H4 (cell line): Measurements from ENCODE around the gene STIL. TPM values are rescaled to one million over a fixed set of nuclear protein-coding genes. Genes with fewer than 3 reads are reported as not detected.
"Not testable (repeated sequence)": the region's sequence is repeated elsewhere in the genome, so short reads cannot be mapped to it uniquely, and the experiment has no call there.

Experiments used
- DNase-seq: peaks from one replicate; pipeline ENCODE4 v3.0.0-alpha.2; 2015; ENCODE audit warnings: low spot score
- total RNA-seq: library from RNA; depleted of rRNA; stranded (reverse); fragments of >200 nt; shearing (Covaris generic); gene quantifications from 2 replicates; pipeline ENCODE4 v1.2.3, GENCODE V29; 2014; rRNA removed

The STIL gene
- total RNA-seq, 1 experiment from 2014 or later, result 34.3 TPM

DNA sequence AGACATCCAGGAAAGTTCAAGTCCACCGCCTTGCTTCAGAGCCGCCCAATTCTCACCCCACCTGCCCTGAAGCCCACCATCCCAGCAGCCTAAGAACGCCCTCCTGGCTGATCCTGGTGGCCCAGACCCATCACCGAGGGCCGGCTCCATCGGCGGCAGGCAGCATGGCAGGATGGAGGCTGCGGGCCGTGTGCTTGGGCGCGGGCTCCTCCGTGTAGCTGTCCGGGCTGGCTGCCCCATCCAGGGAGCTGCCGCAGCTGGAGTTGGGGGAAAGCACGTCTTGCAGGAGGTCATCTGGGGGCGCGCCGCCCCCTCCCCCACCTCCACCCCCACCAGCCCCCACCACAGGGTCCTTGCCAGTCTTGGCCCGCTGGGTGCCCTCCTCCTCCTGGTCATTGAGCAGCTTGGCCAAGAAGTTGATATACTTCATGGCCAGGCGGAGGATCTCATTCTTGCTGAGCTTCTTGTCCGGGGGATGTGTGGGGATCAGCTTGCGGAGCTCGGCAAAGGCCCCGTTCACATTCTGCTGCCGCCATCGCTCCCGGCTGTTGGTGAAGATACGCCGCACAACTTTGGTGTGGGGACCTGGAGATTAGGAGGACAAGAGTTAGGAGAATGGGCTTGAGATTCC, 94.2 kb downstream of the STIL start:
- DNase-seq, result no peak

DNA sequence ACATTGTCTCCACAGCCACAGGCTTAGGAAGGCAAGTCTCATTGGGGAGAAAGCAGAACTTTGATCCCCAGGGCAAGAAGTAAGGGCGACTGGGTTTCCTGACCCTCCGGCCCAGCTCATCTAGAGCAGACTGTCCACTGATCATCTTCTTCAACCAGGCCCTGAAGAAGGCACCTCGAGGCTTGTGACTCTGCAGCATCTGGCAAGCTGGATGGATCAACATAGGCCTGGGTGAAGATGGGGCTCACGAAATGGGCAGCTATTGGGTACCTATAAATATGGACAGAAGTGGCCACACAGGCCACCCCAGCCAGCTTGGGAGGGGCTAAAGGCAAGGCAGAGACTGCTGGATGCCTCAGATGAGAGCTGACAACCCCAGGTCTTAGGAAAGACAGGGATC, 94.9 kb downstream of the STIL start:
- no peak for DNase-seq

DNA sequence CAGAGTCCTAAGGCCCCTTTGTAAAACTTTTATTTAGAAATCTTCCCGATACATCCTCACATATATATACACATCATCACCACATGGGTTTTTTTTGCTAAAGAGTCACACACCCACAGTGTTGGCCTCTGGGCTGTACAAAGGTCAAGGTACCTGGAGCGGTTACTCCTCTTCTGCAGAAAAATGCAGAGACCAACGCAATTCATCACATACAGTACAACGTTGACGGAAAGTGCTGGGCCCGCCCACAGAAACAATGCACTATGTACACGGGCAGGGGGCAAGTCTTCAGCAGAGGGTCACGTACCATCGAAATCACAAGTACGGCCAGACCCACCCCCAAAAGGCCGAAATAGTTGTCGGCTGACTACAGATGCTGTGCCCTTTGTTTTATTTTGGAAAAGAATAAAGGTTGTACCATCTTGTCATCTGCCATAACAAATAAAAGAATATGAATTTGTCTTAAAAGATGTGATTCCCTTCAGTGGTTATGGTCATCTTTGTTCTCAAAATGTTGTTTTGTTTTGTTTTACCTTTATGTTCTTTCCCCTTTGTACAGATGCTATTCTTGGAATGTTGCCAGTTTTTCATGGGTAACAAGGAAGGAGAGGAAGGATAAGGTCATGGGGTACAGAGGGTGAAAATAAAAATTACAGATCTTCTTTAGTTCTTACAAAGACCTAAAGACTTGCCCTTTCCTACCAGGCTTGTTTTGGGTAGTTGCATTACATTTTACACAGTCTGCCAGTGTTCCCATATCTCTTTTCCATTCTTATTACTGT, 97.5 kb downstream of the STIL start:
- no peak for DNase-seq

DNA sequence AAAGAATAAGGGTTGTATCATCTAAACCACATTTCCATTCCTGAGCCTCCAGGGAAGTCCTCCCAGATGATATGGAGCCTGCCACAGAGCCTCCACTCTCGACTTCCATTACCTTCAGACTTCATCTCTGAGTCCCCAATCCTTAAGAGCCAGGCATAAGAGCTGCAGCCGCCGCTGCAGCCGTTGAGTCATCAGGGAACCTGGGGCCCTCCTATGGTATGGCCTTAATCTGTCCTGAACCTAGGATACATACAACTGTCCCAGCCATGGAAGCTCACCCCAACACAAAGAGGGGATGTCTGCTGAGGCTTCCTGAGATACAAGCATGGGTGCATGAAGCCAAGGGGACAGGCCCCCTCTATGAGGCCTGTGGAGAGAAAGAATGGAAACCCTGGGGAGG, 98.2 kb downstream of the STIL start:
- no peak for DNase-seq

DNA sequence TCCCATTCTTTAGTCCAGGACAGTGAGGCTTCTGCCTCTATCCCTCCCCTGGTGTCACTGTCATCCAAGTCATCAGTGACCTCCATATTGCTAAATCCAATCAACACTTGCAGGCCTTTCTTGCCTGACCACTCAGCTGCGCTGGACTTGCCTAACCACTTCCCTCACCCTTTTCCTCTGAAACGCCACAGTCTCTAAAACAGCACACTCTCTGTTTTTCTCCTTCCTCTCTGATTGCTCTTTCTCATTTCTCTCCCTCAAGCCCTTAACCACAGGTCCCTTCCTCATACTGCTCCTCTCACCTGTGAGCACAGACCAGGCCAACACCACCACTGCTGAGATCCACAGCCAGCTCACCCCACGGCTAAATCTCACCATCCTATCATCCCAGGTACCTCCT, 99.4 kb downstream of the STIL start:
- no peak for DNase-seq

DNA sequence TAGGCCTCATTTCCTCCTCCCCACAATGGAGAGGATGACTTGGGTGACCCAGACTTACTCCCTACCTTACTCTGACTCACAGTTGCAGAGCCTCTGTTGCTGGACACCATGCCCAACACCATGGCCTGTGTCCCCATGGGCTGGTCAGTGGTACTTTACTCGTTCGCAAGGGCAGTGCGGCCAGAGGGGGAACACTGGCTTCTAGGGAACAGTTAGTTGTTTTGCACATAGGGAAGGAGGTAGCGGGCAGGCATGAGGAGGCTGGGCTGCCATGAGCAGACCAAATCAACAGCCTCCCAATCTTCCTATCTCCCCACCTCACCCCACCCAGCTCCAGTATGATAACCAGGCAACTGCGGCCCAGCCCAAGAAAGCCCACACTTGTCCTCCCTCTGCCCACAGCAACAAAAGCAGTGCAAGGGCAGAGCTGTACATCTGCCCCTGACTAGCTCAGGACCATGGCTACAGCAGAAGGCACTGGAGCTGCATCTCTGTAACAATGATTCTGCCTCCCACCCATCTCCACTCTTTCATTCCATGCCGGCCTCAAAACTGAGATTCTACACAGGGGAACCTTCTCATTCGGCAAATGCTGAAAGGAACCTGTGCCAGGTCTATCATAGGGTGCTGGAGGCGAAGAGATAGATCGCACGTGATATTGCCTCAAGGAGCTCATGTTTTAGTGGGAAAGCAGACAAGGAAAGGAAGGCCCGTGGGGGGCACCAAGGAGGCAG, 100.5 kb downstream of the STIL start:
- DNase-seq, result no peak

DNA sequence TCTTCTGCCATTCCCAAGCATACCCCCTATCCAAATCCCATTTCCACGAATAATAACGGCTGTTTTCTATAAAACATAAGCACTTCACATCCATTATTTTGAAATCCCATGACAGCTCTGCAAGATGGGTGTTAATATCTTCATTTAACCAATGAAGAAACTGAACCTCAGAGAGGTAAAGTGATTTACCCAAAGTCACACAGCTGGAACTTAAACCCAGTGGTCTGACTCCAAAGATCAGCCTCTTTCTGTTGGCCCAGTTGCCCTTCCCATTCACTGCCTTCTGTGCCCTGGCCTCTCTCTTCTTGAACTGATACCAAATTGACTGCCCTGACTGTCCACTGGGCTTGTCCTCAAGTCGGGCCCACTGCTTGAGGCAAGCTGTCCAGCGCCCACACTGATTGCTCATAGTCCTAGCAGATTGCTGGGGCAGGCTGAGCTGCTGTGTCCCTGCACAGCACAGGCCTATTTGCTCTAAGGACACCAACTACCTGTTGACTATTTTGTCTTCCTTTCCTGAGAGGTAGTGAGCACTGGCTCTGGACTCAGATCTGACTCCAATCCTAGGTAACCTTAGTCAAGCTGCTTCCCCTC, 101.2 kb downstream of the STIL start:
- DNase-seq, result no peak

DNA sequence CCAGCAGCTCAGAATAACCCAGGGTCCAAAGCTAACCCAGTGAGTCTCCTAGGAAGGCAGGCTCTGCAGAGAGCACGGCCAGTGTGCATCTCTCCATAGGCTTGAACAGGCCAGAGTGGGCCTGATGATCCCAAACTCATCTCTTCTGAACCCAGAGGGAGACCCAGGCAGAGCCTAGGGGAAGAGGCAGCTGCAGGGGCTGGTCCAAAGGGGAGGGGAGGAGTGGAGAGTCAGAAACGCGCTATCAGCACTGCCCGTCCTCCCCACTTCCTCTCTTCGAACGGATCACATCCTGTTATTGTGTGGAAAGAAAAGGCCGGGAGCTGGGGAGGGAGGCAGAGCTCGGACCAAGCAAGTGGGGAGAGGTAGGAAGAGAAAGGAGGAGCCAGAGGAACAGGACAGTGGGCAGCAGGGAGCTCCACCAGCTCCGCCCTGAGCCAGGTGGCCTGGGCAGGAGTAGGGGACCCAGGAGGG, 102.1 kb downstream of the STIL start:
- DNase-seq, result no peak

DNA sequence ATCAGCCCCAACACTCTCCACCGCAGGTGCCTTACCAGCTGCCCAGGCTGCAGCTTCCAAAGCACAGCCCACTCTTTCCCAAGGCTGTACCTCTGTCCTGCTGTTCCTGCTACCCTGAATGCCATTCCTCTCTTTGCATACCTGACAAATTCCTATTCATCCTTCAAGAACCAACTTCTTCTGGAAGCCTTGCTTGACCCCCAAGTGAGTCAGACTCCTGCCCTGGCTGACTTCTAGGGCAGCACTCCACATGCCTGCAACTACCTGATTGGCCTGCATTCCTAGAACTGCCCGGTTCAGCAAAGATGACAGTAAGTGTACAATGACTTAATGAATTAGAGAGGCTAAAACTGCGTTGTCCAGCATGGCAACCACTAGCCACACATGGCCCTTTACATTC, 103.3 kb downstream of the STIL start:
- DNase-seq, result no peak

DNA sequence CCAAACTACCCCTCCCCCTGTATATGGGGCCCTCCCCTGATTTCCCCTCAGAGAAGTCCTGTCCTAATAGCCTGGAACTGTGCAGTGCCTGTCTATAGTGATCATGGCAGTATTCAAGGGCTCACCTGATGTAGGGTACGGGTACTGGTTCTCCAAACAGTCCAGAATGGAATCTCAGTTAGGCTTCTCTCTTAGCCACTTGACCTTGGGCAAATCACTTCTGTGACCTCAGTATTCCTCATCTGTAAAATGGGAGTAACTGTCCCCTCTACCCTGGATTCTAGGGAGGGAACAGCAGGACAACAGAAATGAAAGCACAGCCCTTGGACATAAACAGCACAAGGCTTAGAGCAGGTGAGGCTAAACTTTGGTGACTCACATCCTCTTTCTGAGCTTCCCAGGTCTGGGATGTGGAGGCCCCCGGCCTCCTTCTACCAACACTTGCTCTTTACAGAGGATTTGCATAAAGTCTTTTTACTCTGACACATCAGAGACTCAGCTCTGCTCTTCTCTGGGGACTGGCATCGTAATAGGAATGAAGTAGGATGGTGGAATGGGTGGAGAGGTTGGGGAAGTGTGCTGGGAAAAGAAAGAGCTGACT, 104.1 kb downstream of the STIL start:
- DNase-seq, result no peak

DNA sequence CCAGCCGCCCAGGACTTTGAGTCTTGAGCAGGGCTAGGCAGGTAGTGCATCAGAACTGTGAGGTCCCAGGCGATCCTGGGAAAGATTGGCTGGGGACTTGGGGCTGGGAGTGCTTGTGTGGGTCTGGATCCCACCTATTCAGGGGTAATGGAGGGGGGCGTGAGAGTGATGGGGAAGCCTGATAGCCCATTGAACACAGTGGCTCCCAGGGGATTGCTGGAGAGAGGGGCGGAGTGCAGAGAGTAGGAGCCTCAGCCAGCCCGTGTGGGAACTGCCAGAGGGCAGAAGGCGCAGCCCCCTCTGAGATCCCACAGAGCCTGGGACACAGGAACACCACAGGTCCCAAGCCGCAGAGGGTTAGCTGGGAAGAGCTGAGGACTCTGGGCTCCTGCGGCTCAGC, 104.9 kb downstream of the STIL start:
- DNase-seq, result no peak

DNA sequence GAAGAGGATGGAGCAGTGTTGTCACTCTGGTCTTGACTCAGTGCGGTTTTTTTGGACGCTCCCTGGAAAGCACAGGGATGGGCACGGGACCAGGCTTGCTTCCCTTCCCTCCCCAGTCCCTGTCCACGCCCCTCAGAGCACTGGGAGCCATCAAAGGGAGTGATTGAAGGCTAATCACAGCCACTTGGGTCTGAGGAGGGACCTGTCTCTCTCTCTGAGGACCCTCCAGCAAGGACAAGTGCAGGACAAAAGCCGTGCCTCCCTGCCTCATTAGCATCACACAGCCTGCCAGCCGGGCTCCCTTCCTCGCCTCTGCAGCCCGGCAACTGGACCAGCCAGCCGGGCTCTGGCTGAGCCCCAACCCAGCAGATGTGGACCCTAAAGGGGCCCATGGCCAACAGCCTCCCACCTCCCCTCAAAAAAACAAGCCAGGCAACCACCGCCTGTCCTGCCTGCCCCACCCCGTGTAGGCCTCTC, 105.5 kb downstream of the STIL start:
- DNase-seq, result no peak

DNA sequence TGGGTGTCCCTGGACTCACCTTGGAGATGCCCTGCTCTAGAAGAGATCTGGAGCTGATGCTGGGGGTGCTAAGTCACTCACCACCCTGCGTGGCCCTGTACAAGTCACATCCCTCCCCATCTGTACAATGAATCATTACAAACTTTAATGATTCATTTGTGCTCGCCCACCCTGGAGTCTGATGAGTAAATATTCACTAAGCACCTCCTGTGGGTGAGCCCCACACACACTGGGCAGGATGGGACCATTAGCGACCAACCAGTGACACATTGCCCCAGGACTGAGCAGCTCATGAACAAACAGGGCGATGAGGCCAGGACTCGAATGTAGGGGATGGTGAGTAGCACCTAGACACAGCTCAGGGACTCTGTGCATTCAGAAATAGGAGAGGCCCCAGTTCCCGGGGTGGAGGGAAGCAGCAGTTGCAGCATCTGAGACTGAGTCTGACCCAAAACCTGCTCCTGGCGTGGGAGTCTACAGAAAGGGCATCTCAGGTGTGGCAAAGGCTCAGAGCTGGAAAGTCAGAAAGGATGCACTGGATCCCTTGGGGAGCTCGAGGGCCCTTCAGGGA, 106.1 kb downstream of the STIL start:
- no peak for DNase-seq

DNA sequence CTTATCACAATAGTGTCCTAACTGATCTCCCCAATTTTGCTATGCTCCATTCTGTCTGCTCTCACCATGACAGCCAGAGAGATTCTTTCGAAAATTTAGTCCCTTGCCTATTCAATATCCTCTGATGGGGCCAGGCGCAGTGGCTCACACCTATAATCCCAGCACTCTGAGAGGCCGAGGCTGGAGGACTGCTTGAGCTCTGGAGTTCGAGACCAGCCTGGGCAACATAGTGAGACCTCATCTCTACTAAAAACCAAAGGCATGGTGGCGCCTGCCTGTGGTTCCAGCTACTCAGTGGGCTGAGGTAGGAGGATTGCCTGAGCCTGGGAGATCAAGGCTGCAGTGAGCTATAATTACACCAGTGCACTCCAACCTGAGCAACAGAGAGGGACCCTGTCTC, 108.0 kb downstream of the STIL start:
- no peak for DNase-seq

DNA sequence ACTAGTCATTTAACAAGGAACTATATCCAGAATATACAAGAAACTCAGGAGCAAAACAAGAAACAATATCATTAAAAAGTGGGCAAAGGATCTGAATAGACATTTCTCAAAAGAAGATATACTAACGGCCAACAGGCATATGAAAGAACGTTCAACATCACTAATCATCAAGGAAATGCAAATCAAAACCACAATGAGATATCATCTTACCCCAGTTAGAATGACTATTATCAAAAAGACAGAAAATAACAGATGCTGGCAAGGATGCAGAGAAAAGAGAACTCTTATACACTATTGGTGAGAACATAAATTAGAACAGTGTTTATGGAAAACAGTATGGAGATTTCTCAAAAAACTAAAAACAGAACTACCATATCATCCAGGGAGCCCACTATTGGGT, 110.4 kb downstream of the STIL start:
- DNase-seq, result not testable (repeated sequence)

DNA sequence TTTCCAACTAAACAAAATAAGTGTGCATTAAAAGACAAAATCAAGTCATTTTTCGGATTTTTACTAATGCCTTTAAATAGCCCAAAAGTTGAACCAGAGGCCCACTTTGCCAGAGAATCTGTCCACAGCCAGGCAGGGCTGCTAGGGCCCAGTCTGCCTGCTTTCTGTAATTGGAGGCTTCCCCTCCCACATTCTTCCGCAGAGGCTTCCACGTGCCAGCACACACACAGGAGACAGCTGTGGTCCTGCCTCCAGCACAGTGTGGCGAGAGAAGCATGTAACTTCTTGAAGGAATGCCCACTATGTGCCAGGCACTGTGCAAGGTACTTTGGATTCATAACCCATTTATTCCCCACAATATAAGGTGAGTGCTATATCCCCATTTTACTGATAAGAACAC, 112.8 kb downstream of the STIL start:
- DNase-seq, result no peak

Other genes starting within 250 kb of the STIL start
- gene CYP4Z1, start 246.9 kb downstream of the STIL start, total RNA-seq, result not detected in 2 replicates
- gene CYP4A22, start 176.7 kb downstream of the STIL start, total RNA-seq, result not detected in 2 replicates
- not detected in 2 replicates for gene PDZK1IP1, start 124.1 kb downstream of the STIL start, total RNA-seq
- gene TAL1, start 81.9 kb downstream of the STIL start, total RNA-seq, result 0.10 and 0.27 TPM in 2 replicates
- gene CMPK1, start 19.6 kb upstream of the STIL start, total RNA-seq, result 108 and 137 TPM in 2 replicates
- not detected in 2 replicates for gene FOXE3, start 102.1 kb upstream of the STIL start, total RNA-seq
- gene FOXD2, start 123.9 kb upstream of the STIL start, total RNA-seq, result 0.52 and 1.5 TPM in 2 replicates